PC-9 (cell line): ENCODE results near the gene VWA8. TPM values are rescaled to one million over a fixed set of nuclear protein-coding genes. Genes with fewer than 3 reads are reported as not detected.

Source experiments
- BruUV-seq: library from RNA; stranded (reverse); fragments of 400-500 nt; replicated peaks from 2 replicates; lab custom pipeline; 2021; lab: Mats Ljungman, UMichigan
- CTCF ChIA-PET: fragments of 300-600 bp; sonication (Branson Sonifier 250); formaldehyde crosslinking; loops from one replicate; lab custom pipeline; 2022; ENCODE audit warnings: antibody characterized with exemption; lab: Charles Lee
- POLR2A ChIA-PET: fragments of 300-600 bp; sonication (Branson Sonifier 250); formaldehyde crosslinking; loops from one replicate; lab custom pipeline; 2022; ENCODE audit warnings: antibody characterized with exemption; ENCODE audit not compliant: unreplicated experiment; lab: Charles Lee
- DNase-seq, 2 experiments: peaks; one replicate each; pipeline versions ENCODE4 v3.0.0 to v3.0.0-alpha.2; 2015 to 2022; ENCODE audit warnings: mixed read lengths in 1 of 2
- H2AFZ ChIP-seq: fragments of 200-600 bp; sonication (generic); 2 replicates; pipeline ENCODE4 v1.8.1; 2017; ENCODE audit warnings: antibody characterized with exemption
- H3F3A ChIP-seq: fragments of 200-600 bp; sonication (generic); 2 replicates; pipeline ENCODE4 v1.8.1; 2017; ENCODE audit warnings: antibody characterized with exemption, mild to moderate bottlenecking, low read depth; ENCODE audit not compliant: insufficient read depth
- H3K27ac ChIP-seq: fragments of 200-600 bp; sonication (generic); 2 replicates; pipeline ENCODE4 v1.6.1; 2016; ENCODE audit warnings: mixed run types
- H3K27me3 ChIP-seq: fragments of 200-600 bp; sonication (generic); 2 replicates; pipeline ENCODE4 v1.6.1; 2016; ENCODE audit warnings: low read depth, mixed run types; ENCODE audit not compliant: insufficient read depth
- H3K36me3 ChIP-seq: fragments of 200-600 bp; sonication (generic); 2 replicates; pipeline ENCODE4 v1.6.1; 2016; ENCODE audit warnings: low read depth, mixed run types
- H3K4me1 ChIP-seq: fragments of 200-600 bp; sonication (generic); replicated peaks from 2 replicates; pipeline ENCODE4 v1.6.1; 2016; ENCODE audit warnings: mixed run types; ENCODE audit not compliant: insufficient read depth
- H3K4me2 ChIP-seq: fragments of 200-600 bp; sonication (generic); 2 replicates; pipeline ENCODE4 v1.6.1; 2017; ENCODE audit warnings: mixed run types
- H3K4me3 ChIP-seq: fragments of 200-600 bp; sonication (generic); 2 replicates; pipeline ENCODE4 v1.6.1; 2016; ENCODE audit warnings: mixed run types
- H3K79me2 ChIP-seq: fragments of 200-600 bp; sonication (generic); 2 replicates; pipeline ENCODE4 v1.6.1; 2017; ENCODE audit warnings: low read depth, mixed run types
- H3K9me2 ChIP-seq: fragments of 200-600 bp; sonication (generic); 2 replicates; pipeline ENCODE4 v1.8.1; 2017; ENCODE audit warnings: mild to moderate bottlenecking; ENCODE audit not compliant: insufficient read depth
- H3K9me3 ChIP-seq: fragments of 200-600 bp; sonication (generic); 2 replicates; pipeline ENCODE4 v1.8.1; 2016; ENCODE audit warnings: low read depth; ENCODE audit not compliant: insufficient read depth
- H4K20me1 ChIP-seq: fragments of 200-600 bp; sonication (generic); 2 replicates; pipeline ENCODE4 v1.8.1; 2017; ENCODE audit not compliant: insufficient read depth
- EZH2 ChIP-seq: fragments of 200-600 bp; sonication (generic); IDR thresholded peaks from 2 replicates; pipeline ENCODE4 v1.8.0; 2017; ENCODE audit warnings: antibody characterized with exemption, low read depth
- intact Hi-C: fragments of 100-400 bp; cut with micrococcal nuclease; formaldehyde crosslinking; loops from one replicate; pipeline ENCODE4 v1.10.0; 2022; ENCODE audit not compliant: unreplicated experiment
- total RNA-seq: library from RNA; stranded (reverse); gene quantifications from 2 replicates; pipeline ENCODE4 v1.2.3, GENCODE V29; 2021
- TF ChIP-seq, protein P1 (sequence below): fragments of 200-600 bp; sonication (generic); conservative IDR thresholded peaks from 2 replicates; pipeline ENCODE4 v1.6.1; 2017; ENCODE audit warnings: mixed run types, antibody characterized with exemption, mild to moderate bottlenecking, moderate library complexity

Gene VWA8
- total RNA-seq, 1 experiment from 2014 or later = 14.1 TPM

DNA sequence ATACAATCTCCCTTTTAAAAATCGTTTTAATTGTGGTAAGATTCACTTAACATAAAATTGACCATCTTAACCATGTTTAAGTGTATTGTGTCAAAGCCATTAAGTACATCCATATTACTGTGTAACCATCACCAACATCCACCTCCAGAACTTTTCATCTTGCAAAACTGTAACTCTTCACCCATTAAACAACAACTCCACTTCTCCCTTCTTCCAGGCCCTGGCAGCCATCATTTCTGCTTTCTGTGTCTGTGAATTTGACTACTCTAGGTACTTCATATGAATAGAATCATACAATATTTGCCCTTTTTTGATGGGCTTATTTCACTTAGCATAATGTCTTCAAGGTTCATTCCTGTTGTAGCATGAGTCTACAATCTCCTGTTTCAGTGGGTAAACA, 36.5 kb upstream of the VWA8 start:
- intact Hi-C loops = no loop called here
- no peak overlapping the region for H3K27ac ChIP-seq
- ChIA-PET POLR2A (no interaction called here), CTCF (no interaction called here)
- H4K20me1 ChIP-seq = no peaks in the 10 kb centered on the region
- no peaks in the 10 kb centered on the region for H3K9me3 ChIP-seq
- H3K36me3 ChIP-seq = no peaks in the 10 kb centered on the region
- no peak overlapping the region for H3K4me3 ChIP-seq
- H3K4me1 ChIP-seq = no peaks in the 10 kb centered on the region
- H3K27me3 ChIP-seq = no peaks in the 10 kb centered on the region
- no TSS peak for BruUV-seq
- DNase-seq = no peak
- no peaks in the 10 kb centered on the region for H3F3A ChIP-seq
- H3K9me2 ChIP-seq = no peaks in the 10 kb centered on the region
- H3K4me2 ChIP-seq = no peak overlapping the region
- no peaks in the 10 kb centered on the region for H3K79me2 ChIP-seq
- no peak overlapping the region for H2AFZ ChIP-seq
- TF ChIP-seq EZH2 = no peak
- TF ChIP-seq, protein P1, sequence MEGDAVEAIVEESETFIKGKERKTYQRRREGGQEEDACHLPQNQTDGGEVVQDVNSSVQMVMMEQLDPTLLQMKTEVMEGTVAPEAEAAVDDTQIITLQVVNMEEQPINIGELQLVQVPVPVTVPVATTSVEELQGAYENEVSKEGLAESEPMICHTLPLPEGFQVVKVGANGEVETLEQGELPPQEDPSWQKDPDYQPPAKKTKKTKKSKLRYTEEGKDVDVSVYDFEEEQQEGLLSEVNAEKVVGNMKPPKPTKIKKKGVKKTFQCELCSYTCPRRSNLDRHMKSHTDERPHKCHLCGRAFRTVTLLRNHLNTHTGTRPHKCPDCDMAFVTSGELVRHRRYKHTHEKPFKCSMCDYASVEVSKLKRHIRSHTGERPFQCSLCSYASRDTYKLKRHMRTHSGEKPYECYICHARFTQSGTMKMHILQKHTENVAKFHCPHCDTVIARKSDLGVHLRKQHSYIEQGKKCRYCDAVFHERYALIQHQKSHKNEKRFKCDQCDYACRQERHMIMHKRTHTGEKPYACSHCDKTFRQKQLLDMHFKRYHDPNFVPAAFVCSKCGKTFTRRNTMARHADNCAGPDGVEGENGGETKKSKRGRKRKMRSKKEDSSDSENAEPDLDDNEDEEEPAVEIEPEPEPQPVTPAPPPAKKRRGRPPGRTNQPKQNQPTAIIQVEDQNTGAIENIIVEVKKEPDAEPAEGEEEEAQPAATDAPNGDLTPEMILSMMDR = no peak

DNA sequence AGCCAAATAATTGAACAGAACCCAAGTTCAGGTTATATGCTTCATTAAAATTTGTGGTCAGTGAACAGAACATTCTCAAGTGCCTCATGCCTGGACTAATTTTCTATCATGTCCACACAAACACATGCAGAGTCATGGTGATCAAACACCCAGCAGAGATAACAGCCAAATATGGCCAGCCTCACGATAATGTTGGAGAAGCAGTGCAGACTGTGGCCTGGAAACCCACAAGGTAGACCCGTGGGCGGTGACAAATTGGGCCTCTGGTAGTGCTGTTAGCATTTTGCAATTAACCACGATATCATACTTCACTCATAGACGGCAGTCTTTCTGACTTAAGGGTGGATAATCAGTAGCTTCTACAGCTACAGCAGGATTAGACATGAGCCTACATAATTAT, 35.0 kb upstream of the VWA8 start:
- H2AFZ ChIP-seq = no peak overlapping the region
- POLR2A ChIA-PET = no interaction called here
- no peak overlapping the region for H3K27ac ChIP-seq
- TF ChIP-seq, protein P1 = no peak
- no peak for TF ChIP-seq EZH2
- no peaks in the 10 kb centered on the region for H3K4me1 ChIP-seq
- H3K9me2 ChIP-seq = no peaks in the 10 kb centered on the region
- no peaks in the 10 kb centered on the region for H3K36me3 ChIP-seq
- no peaks in the 10 kb centered on the region for H3F3A ChIP-seq
- intact Hi-C loops = no loop called here
- no peak overlapping the region for H3K4me2 ChIP-seq
- H4K20me1 ChIP-seq = no peaks in the 10 kb centered on the region
- no TSS peak for BruUV-seq
- H3K9me3 ChIP-seq = no peaks in the 10 kb centered on the region
- H3K27me3 ChIP-seq = no peaks in the 10 kb centered on the region
- H3K4me3 ChIP-seq = no peak overlapping the region
- no peaks in the 10 kb centered on the region for H3K79me2 ChIP-seq
- CTCF ChIA-PET = no interaction called here
- no peak for DNase-seq

DNA sequence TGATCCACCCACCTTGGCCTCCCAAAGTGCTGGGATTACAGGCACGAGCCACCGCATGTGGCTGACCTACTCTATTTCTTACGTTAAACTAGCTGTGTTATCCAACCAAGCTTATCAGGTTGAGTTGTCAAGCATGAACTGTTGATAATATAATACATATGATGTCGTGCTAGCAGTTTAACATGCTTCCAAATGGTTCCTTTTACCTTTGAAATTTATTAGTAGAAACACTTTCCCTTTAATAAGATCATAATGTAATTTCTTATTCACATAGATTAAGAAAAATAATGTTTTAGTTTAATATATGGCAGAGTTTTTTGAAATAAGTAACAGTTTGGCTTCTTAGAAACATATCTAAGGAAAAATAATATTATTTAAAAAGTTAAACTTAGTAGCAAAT, 34.4 kb upstream of the VWA8 start:
- Histone ChIP-seq H3F3A (no peaks in the 10 kb centered on the region), H3K4me3 (no peak overlapping the region), H3K36me3 (no peaks in the 10 kb centered on the region), H3K4me2 (no peak overlapping the region), H3K27me3 (no peaks in the 10 kb centered on the region), H3K27ac (no peak overlapping the region), H3K9me2 (no peaks in the 10 kb centered on the region), H3K9me3 (no peaks in the 10 kb centered on the region), H4K20me1 (no peaks in the 10 kb centered on the region), H3K4me1 (no peaks in the 10 kb centered on the region), H3K79me2 (no peaks in the 10 kb centered on the region), H2AFZ (no peak overlapping the region)
- no peak for DNase-seq
- no TSS peak for BruUV-seq
- POLR2A ChIA-PET = no interaction called here
- TF ChIP-seq, protein P1 = no peak
- TF ChIP-seq EZH2 = no peak
- CTCF ChIA-PET = interaction anchor here (0.6 to 0.7 kb wide), 2 partner anchors 229 to 1722 kb away, joined by 4 to 5 read pairs; no protein-coding TSS in a partner anchor
- intact Hi-C loops = no loop called here
